ENCODE data around the gene MED13L. TPM values are rescaled to one million over a fixed set of nuclear protein-coding genes. Genes with fewer than 3 reads are reported as not detected.

Gene MED13L
- total and polyA plus RNA-seq, 2 donors (not counting 3 experiments of a cell fraction or from before 2014, with no cell fraction given) = 27.4 to 93.6 TPM

GRCh38 chr12:116210131-116210530, 67.4 kb downstream of the MED13L start:
- intact Hi-C loops (cut with micrococcal nuclease) = no loop called here
- FAIRE-seq = no peak
- Histone ChIP-seq H3K9me1 (replicated peaks; ENCODE audit: control insufficient read depth, extremely low read depth, insufficient read depth, low read length) (no peaks in the 10 kb centered on the region), H3K36me3 (ENCODE audit: control insufficient read depth in 2 of 2, extremely low read depth in 1 of 2, insufficient read depth in 2 of 2, low read length in 2 of 2) (no peaks in the 10 kb centered on the region), H3K27me3 (ENCODE audit: control insufficient read depth in 2 of 2, insufficient read depth in 2 of 2, low read length in 2 of 2) (no peaks in the 10 kb centered on the region), H3K79me2 (ENCODE audit: control insufficient read depth, insufficient read depth, low read length) (peaks cover 74% of the 10 kb centered on the region), H3K4me2 (ENCODE audit: insufficient read depth, low read length) (no peak overlapping the region), H3K4me3 (replicated peaks in 1 of 3; ENCODE audit: insufficient read depth in 1 of 3, low read depth in 1 of 3, low read length in 3 of 3) (no peak overlapping the region), H2AFZ (ENCODE audit: low read depth, low read length) (no peak overlapping the region), H4K20me1 (replicated peaks; ENCODE audit: control insufficient read depth, extremely low read depth, insufficient read depth, low read length) (peaks cover 31% of the 10 kb centered on the region), H3K9ac (replicated peaks; ENCODE audit: extremely low read depth, insufficient read depth, low read length) (no peak overlapping the region), H3K27ac (ENCODE audit: insufficient read depth, low read depth, low read length) (no peak overlapping the region), H3K9me3 (replicated peaks; ENCODE audit: control insufficient read depth, insufficient read depth, low read length) (no peaks in the 10 kb centered on the region), H3K4me1 (ENCODE audit: control insufficient read depth, extremely low read depth, insufficient read depth, low read length) (no peaks in the 10 kb centered on the region)
- DNase-seq (ENCODE audit: low read depth, low spot score) = no peak
- BruUV-seq (replicated peaks) = no TSS peak
- dilution Hi-C loops (cut with MboI; ENCODE audit: extremely low pct_ligation_motif_present, low sequenced_read_pairs) = no loop called here
- CTCF ChIA-PET = interaction anchor here (1.8 kb wide), 1 partner anchor 26 kb away, joined by 5 read pairs; no protein-coding TSS in a partner anchor
- POLR2A ChIA-PET = no interaction called here
- TF ChIP-seq MAX (IDR thresholded peaks at IDR 0.05; ENCODE audit: insufficient read depth, insufficient read length) (no peak), GATA2 (IDR thresholded peaks at IDR 0.05; ENCODE audit: insufficient read depth, insufficient read length, low read depth, low read length) (no peak), CTCF (IDR thresholded peaks at IDR 0.05; ENCODE audit: extremely low read depth in 1 of 2, insufficient read depth in 1 of 2, low read depth in 1 of 2, low read length in 2 of 2) (no peak), EZH2 (IDR thresholded peaks at IDR 0.05; ENCODE audit: borderline replicate concordance, low read depth, low read length, severe bottlenecking) (no peak), POLR2A (IDR thresholded peaks at IDR 0.05; ENCODE audit: low read depth, low read length) (no peak), JUN (IDR thresholded peaks at IDR 0.05; ENCODE audit: borderline replicate concordance, insufficient read depth, insufficient read length, low read depth) (no peak), FOS (IDR thresholded peaks at IDR 0.05; ENCODE audit: borderline replicate concordance, insufficient read depth, low read length) (no peak), MYC (IDR thresholded peaks at IDR 0.05; ENCODE audit: low read depth, low read length) (no peak), POLR2AphosphoS5 (IDR thresholded peaks at IDR 0.05; ENCODE audit: insufficient read depth, low read depth, low read length) (no peak)
